HCT116 (cell line): ENCODE measurements around the gene RAD21L1. TPM values are rescaled to one million over a fixed set of nuclear protein-coding genes. Genes with fewer than 3 reads are reported as not detected.

Experiments
- ATAC-seq: fragments of 200-7000 bp; cut with Tn5 transposase; 2 replicates; pipeline ENCODE4 v1.9.1; 2020; ENCODE audit warnings: mild to moderate bottlenecking, moderate library complexity
- BruUV-seq: library from RNA; stranded (reverse); fragments of 400-500 nt; replicated peaks from 2 replicates; lab custom pipeline; 2021; lab: Mats Ljungman, UMichigan
- CTCF ChIA-PET: fragments of 300-600 bp; sonication (Branson Sonifier 250); formaldehyde crosslinking; loops from one replicate; lab custom pipeline; 2021; ENCODE audit warnings: antibody characterized with exemption; lab: Charles Lee
- POLR2A ChIA-PET: fragments of 300-600, 350-600 bp; sonication (Branson Sonifier 250); formaldehyde crosslinking; loops from one replicate; lab custom pipeline; 2021; ENCODE audit warnings: antibody characterized with exemption; lab: Charles Lee
- RAD21 ChIA-PET, 2 experiments: fragments of 300-600 bp; sonication (Branson Sonifier 250); formaldehyde crosslinking; loops; one replicate each; lab custom pipeline; 2023; ENCODE audit warnings: low total read pairs in 2 of 2; ENCODE audit not compliant: uncharacterized antibody in 2 of 2, unreplicated experiment in 2 of 2, low non-redundant PET in 1 of 2; lab: Charles Lee
- DNase-seq: peaks from one replicate; pipeline ENCODE4 v3.0.0-alpha.2; 2010; ENCODE audit warnings: low read depth, low spot score
- H2AFZ ChIP-seq: fragments of 200-600 bp; shearing (Covaris generic), sonication (generic); 2 replicates; pipeline ENCODE4 v1.6.1; 2017; ENCODE audit warnings: low read depth, mixed run types, mixed read lengths, antibody characterized with exemption, low read length; ENCODE audit not compliant: poor library complexity, severe bottlenecking
- H3K27ac ChIP-seq: 2 replicates; pipeline ENCODE4 v1.5.1; 2012; ENCODE audit warnings: low read depth, low read length
- H3K27me3 ChIP-seq: fragments of 200-600 bp; sonication (generic); 2 replicates; pipeline ENCODE4 v1.6.1; 2016; ENCODE audit warnings: mixed run types, low read length, mixed read lengths; ENCODE audit not compliant: insufficient read depth
- H3K36me3 ChIP-seq, 2 experiments: fragments of 200-500 bp in 1 of 2; fragments of 200-600 bp in 1 of 2; sonication (Bioruptor generic) in 1 of 2; sonication (generic) in 1 of 2; 2 replicates each; pipeline versions ENCODE4 v1.5.1 to v1.6.1; 2014 to 2016; ENCODE audit warnings: low read length in 2 of 2, inconsistent platforms in 1 of 2, mixed read lengths in 1 of 2, mixed run types in 1 of 2; ENCODE audit not compliant: insufficient read depth in 2 of 2, control insufficient read depth in 1 of 2
- H3K4me1 ChIP-seq, 2 experiments: fragments of 200-600 bp in 1 of 2; sonication (generic) in 1 of 2; 2 replicates each; pipeline versions ENCODE4 v1.5.1 to v1.6.1; 2012 to 2017; ENCODE audit warnings: low read length in 2 of 2, inconsistent platforms in 1 of 2, mild to moderate bottlenecking in 1 of 2, mixed read lengths in 1 of 2, mixed run types in 1 of 2, moderate library complexity in 1 of 2; ENCODE audit not compliant: insufficient read depth in 2 of 2, control insufficient read depth in 1 of 2
- H3K4me2 ChIP-seq: fragments of 200-600 bp; sonication (generic); 2 replicates; pipeline ENCODE4 v1.6.1; 2017; ENCODE audit warnings: mixed run types, low read length, mixed read lengths
- H3K4me3 ChIP-seq, 2 experiments: fragments of 200-600 bp in 1 of 2; sonication (generic) in 1 of 2; replicated peaks in 1 of 2; 2 replicates each; pipeline ENCODE4 v1.5.1; 2011 to 2016; ENCODE audit warnings: low read length in 2 of 2, control low read depth in 1 of 2, low read depth in 1 of 2, mild to moderate bottlenecking in 1 of 2, mixed read lengths in 1 of 2, mixed run types in 1 of 2
- H3K79me2 ChIP-seq: fragments of 200-600 bp; sonication (generic); 2 replicates; pipeline ENCODE4 v1.6.1; 2017; ENCODE audit warnings: mild to moderate bottlenecking, mixed run types, low read length, moderate library complexity, mixed read lengths; ENCODE audit not compliant: insufficient read depth
- H3K9ac ChIP-seq: fragments of 200-600 bp; sonication (generic); 2 replicates; pipeline ENCODE4 v1.6.1; 2016; ENCODE audit warnings: low read length, mixed read lengths
- H3K9me2 ChIP-seq: fragments of 200-600 bp; sonication (generic), shearing (Covaris generic); 2 replicates; pipeline ENCODE4 v1.6.1; 2017; ENCODE audit warnings: mixed run types, mild to moderate bottlenecking, moderate library complexity; ENCODE audit not compliant: insufficient read depth
- H3K9me3 ChIP-seq, 2 experiments: fragments of 200-500 bp in 1 of 2; fragments of 200-600 bp in 1 of 2; sonication (Bioruptor generic) in 1 of 2; sonication (generic) in 1 of 2; 2 replicates each; pipeline ENCODE4 v1.6.1; 2014 to 2017; ENCODE audit warnings: low read length in 2 of 2, mixed read lengths in 2 of 2, inconsistent platforms in 1 of 2, low read depth in 1 of 2, mild to moderate bottlenecking in 1 of 2, mixed run types in 1 of 2, moderate library complexity in 1 of 2; ENCODE audit not compliant: control insufficient read depth in 1 of 2, insufficient read depth in 1 of 2
- H4K20me1 ChIP-seq: fragments of 200-600 bp; sonication (generic), shearing (Covaris generic); 2 replicates; pipeline ENCODE4 v1.6.1; 2017; ENCODE audit warnings: mixed run types, mild to moderate bottlenecking, moderate library complexity; ENCODE audit not compliant: insufficient read depth
- CBX3 ChIP-seq: IDR thresholded peaks from 2 replicates; pipeline ENCODE4 v1.6.1; 2012; ENCODE audit warnings: low read depth
- POLR2AphosphoS5 ChIP-seq: IDR thresholded peaks from 2 replicates; pipeline ENCODE4 v1.6.1; 2011; ENCODE audit warnings: mild to moderate bottlenecking, low read depth, low read length, moderate library complexity
- SIN3A ChIP-seq: IDR thresholded peaks from 2 replicates; pipeline ENCODE4 v1.6.1; 2012; ENCODE audit warnings: low read depth
- SP1 ChIP-seq: IDR thresholded peaks from 2 replicates; pipeline ENCODE4 v1.6.1; 2012; ENCODE audit warnings: low read depth
- SRF ChIP-seq: IDR thresholded peaks from 2 replicates; pipeline ENCODE4 v1.6.1; 2012; ENCODE audit warnings: low read depth
- YY1 ChIP-seq: IDR thresholded peaks from 2 replicates; pipeline ENCODE4 v1.6.1; 2011; ENCODE audit warnings: low read length, low read depth, moderate library complexity, mild to moderate bottlenecking; ENCODE audit not compliant: insufficient replicate concordance; ENCODE audit errors: extremely low read depth
- ZFX ChIP-seq: fragments of 450-650 bp; IDR thresholded peaks from 2 replicates; pipeline ENCODE4 v1.6.1; 2017
- intact Hi-C: fragments of 100-400 bp; cut with micrococcal nuclease; formaldehyde crosslinking; loops from 2 replicates; pipeline ENCODE4 v1.10.0; 2022
- total RNA-seq: library from RNA; stranded (reverse); gene quantifications from one replicate; pipeline ENCODE4 v1.2.1, GENCODE V29; 2021; ENCODE audit not compliant: unreplicated experiment
- TF ChIP-seq, protein P1 (sequence below): IDR thresholded peaks from 2 replicates; pipeline ENCODE4 v1.6.1; 2012
- TF ChIP-seq, protein P2 (sequence below): IDR thresholded peaks from 2 replicates; pipeline ENCODE4 v1.6.1; 2012
- TF ChIP-seq, protein P3 (sequence below): IDR thresholded peaks from 2 replicates; pipeline ENCODE4 v1.6.1; 2011; ENCODE audit warnings: mild to moderate bottlenecking, low read length, moderate library complexity; ENCODE audit not compliant: insufficient replicate concordance; ENCODE audit errors: extremely low read depth

RAD21L1 gene
- total RNA-seq, 1 experiment from 2014 or later = 0.17 TPM

DNA sequence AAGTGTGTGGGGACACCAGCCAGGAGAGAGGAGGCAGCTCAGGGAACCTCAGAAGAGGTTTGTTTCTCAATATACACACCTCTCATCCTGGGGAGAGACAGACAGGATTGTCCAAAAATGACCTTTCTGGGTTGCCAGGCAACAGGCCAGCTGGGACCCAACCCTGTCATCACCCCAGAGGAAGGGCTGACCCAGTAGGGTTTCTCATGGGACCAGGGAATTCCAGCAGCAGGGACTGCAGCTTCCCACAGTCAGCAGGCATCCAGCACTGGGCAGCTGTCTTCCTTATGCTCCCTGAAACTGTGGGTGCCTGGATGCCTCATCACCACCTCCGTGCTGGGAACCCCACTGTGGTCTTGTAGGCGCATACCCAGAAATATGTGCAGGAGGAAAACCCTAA, 21.3 kb upstream of the RAD21L1 start:
- no peaks in the 10 kb centered on the region for H3K36me3 ChIP-seq
- no peaks in the 10 kb centered on the region for H3K79me2 ChIP-seq
- H3K27me3 ChIP-seq = peaks cover 11% of the 10 kb centered on the region
- no peak overlapping the region for H2AFZ ChIP-seq
- no peak overlapping the region for H3K9ac ChIP-seq
- H3K9me3 ChIP-seq = no peaks in the 10 kb centered on the region
- CTCF ChIA-PET = no interaction called here
- no peak overlapping the region for H3K4me2 ChIP-seq
- no TSS peak for BruUV-seq
- H3K9me2 ChIP-seq = no peaks in the 10 kb centered on the region
- POLR2A ChIA-PET = no interaction called here
- intact Hi-C loops = no loop called here
- TF ChIP-seq POLR2AphosphoS5 (no peak), SP1 (no peak), YY1 (no peak), SRF (no peak)
- H4K20me1 ChIP-seq = no peaks in the 10 kb centered on the region
- DNase-seq = no peak
- no peak overlapping the region for H3K27ac ChIP-seq
- ATAC-seq = no peak
- RAD21 ChIA-PET = no interaction called here
- H3K4me3 ChIP-seq = no peak overlapping the region
- peaks cover 0 to 9% of the 10 kb centered on the region in 2 experiments; a peak in 1 of 4 replicates for H3K4me1 ChIP-seq

DNA sequence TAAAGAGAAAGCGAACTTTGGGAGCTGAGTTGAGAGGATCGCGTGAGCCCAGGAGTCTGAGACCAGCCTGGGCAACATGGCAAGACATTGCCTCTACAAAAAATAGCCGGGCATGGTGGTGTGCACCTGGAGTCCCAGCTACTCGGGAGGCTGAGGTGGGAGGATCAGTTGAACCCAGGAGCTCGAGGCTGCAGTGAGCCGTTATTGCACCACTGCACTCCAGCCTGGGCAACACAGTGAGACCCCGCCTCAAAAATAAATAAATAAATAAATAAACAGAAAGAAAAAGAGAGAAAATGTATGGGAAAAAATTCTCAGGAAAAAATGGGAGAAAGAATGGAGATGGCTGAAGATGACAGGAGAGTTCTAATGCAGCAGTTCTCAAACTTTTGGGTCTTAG, 20.0 kb upstream of the RAD21L1 start:
- ChIA-PET RAD21 (no interaction called here), CTCF (no interaction called here), POLR2A (no interaction called here)
- Histone ChIP-seq H4K20me1 (no peaks in the 10 kb centered on the region), H3K36me3 (no peaks in the 10 kb centered on the region), H2AFZ (no peak overlapping the region), H3K27ac (no peak overlapping the region), H3K27me3 (peaks cover 11% of the 10 kb centered on the region), H3K9me2 (no peaks in the 10 kb centered on the region), H3K4me3 (no peak overlapping the region), H3K9me3 (no peaks in the 10 kb centered on the region), H3K4me1 (peaks cover 0 to 9% of the 10 kb centered on the region in 2 experiments; a peak in 1 of 4 replicates), H3K4me2 (no peak overlapping the region), H3K9ac (no peak overlapping the region), H3K79me2 (no peaks in the 10 kb centered on the region)
- no TSS peak for BruUV-seq
- DNase-seq (no peak), ATAC-seq (no peak)
- no peak for TF ChIP-seq ZFX
- TF ChIP-seq, protein P1, sequence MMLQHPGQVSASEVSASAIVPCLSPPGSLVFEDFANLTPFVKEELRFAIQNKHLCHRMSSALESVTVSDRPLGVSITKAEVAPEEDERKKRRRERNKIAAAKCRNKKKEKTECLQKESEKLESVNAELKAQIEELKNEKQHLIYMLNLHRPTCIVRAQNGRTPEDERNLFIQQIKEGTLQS = no peak
- TF ChIP-seq SRF = no peak
- TF ChIP-seq, protein P2, sequence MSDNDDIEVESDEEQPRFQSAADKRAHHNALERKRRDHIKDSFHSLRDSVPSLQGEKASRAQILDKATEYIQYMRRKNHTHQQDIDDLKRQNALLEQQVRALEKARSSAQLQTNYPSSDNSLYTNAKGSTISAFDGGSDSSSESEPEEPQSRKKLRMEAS = no peak
- no peak for TF ChIP-seq SIN3A
- TF ChIP-seq, protein P3, sequence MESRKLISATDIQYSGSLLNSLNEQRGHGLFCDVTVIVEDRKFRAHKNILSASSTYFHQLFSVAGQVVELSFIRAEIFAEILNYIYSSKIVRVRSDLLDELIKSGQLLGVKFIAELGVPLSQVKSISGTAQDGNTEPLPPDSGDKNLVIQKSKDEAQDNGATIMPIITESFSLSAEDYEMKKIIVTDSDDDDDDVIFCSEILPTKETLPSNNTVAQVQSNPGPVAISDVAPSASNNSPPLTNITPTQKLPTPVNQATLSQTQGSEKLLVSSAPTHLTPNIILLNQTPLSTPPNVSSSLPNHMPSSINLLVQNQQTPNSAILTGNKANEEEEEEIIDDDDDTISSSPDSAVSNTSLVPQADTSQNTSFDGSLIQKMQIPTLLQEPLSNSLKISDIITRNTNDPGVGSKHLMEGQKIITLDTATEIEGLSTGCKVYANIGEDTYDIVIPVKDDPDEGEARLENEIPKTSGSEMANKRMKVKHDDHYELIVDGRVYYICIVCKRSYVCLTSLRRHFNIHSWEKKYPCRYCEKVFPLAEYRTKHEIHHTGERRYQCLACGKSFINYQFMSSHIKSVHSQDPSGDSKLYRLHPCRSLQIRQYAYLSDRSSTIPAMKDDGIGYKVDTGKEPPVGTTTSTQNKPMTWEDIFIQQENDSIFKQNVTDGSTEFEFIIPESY = no peak
- no peak for TF ChIP-seq CBX3
- intact Hi-C loops = no loop called here
